ENCODE measurements around the gene PHKB.
"Not testable (repeated sequence)": the region's sequence is repeated elsewhere in the genome, so short reads cannot be mapped to it uniquely, and the experiment has no call there.

The PHKB gene

DNA sequence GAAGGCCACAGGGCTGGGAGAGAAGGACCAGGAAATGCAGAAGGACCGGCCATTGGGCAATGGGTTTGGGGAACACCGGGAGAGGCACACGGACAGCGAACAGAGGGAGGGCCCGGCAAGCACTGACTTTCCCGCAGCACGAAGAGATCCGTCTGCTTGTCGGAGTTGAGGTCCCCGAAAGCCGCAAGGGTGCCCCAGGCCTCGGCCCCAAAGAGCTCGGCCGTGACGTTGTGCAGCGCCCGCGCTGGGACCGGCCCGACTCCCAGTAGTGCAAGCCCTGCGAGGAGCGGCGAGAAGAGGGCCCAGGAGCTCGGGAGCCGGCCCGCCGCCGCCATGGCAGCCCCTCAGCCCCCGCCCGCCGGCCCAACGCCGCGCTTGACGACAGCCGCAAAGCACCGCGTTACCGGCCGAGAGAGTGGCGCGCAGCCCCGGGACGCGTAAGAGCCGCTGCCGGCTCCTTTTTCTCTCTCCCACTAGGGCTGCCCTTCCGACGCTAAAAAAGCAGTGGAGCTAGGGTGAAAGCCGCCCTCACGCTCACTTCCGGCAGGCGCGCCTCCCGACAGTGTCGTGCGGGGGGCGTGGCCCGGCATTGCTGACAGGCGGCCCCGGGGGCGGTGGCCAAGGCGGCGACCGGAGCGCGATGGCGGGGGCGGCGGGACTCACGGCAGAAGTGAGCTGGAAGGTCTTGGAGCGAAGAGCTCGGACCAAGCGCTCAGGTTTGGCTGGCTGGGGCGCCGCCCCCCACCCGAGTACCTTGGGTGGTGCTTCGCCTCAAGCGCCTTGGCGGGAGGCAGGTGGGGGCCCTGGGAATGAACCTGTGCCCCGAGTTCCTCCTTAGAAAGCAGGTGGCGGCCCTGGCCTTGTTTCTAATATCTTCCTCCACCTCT lies at the start of gene PHKB, which contains the start of gene ITFG1:
Gene PHKB (plus strand): TSS at position 621 of the 887 bp plus-strand sequence. CDS start 20 bp downstream, at position 641.
Gene ITFG1 (minus strand): TSS at position 353 of the 887 bp plus-strand sequence. CDS start 18 bp downstream, at position 335.
- DNase-seq, result peak; percentile 76 to 79

DNA sequence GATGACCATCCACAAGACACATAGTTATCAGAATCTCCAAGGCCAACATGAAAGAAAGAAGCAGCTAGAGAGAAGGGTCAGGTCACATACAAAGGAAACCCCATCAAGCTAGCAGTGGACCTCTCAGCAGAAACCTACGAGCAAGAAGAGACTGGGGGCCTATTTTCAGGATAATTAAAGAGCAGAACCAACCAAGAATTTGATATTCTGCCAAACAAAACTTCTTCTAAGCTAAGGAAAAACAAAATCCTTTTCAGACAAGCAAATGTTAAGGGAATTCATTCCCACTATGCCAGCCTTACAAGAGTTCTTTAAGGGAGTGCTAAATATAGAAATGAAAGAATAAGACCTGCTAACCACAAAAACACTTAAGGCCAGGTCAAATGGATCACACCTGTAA lies 48.1 kb upstream of the PHKB start:
- DNase-seq, result no peak

DNA sequence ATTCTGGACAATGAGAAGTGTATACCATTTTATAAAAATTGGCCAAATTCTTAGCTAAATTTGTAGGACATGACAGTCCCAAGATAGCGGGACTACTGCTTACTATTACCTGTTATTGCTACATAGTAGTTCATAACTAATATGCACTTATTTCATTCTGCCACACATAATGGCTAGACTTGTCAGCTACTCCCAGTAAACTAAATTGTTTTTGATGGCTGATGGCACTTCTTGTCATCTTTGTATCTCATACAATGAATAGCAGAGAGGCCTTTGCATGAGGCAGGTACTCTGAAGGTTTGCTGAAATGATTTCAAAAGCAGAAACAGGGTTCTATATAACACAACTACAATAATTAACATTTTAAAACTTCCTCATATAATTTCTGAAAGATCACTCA lies 44.3 kb upstream of the PHKB start:
- no peak for DNase-seq

DNA sequence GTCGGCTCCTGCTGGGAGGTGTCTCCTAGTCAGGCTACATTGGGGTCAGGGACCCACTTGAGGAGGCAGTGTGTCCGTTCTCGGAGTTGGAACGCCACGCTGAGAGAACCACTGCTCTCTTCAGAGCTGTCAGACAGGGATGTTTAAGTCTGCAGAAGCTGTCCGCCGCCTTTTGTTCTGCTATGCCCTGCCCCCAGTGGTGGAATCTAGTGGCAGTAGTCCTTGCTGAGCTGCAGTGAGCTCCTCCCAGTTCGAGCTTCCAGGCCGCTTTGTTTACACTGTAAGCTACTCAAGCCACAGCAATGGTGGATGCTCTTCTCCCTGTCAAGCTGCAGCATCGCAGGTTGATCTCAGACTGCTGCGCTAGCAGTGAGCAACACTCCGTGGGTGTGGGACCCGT lies 36.3 kb upstream of the PHKB start:
- no peak for DNase-seq

DNA sequence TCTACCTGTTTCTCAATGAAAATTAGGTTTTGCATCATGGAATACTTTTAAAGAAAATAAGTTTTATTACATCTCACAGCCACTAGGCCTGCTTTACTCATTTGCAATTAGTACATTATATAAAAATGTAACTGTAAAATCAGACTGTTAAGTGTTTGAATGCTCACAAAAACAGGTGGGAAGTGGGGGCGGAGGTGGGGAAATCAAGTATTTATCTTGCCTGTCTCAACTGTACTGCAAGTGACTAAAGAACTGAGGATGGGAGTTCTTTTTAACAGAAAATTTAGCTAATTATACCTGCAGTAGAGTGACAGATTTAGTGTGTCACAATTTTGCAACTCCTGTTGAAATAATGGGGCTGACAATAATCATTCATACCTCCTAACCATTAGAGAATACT lies 34.3 kb upstream of the PHKB start:
- no peak for DNase-seq

DNA sequence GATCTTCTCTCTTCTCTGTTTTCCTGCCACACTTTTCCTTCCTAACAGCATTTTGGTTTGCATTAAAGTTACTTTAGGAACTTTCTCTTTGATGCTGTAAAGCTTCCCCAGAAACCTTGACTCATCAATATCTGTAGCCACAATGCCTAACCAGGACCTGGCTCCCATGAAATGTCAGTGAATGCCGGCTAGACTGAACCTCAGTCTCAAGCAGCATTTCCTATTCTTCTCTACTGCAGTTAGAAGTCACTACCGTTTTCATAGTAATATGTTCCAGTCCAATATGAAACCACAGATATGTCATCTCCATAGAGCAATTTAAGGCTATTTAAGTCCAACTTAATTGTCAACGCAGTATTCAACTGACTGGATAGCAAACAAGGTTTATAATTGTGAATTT lies 29.2 kb upstream of the PHKB start:
- peak; percentile 15 to 16 for DNase-seq

DNA sequence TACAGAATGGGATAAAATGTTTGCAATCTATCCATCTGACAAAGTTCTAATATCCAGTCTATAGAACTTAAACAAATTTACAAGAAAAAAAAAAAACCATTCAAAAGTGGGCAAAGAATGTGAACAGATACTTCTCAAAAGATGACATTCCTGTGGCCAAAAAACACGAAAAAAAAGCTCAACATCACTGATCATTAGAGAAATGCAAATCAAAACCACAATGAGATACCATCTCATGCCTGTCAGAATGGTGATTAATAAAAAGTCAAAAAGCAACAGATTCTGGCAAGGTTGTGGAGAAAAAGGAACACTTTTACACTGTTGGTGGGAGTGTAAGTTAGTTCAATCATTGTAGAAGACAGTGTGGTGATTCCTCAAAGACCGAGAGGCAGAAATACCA lies 26.9 kb upstream of the PHKB start:
- not testable (repeated sequence) for DNase-seq

DNA sequence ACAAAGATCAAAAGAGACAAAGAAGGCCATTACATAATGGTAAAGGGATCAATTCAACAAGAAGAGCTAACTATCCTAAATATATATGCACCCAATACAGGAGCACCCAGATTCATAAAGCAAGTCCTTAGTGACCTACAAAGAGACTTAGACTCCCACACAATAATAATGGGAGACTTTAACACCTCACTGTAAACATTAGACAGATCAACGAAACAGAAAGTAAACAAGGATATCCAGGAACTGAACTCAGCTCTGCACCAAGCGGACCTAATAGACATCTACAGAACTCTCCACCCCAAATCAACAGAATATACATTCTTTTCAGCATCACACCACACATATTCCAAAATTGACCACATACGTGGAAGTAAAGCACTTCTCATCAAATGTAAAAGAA lies 21.1 kb upstream of the PHKB start:
- not testable (repeated sequence) for DNase-seq

DNA sequence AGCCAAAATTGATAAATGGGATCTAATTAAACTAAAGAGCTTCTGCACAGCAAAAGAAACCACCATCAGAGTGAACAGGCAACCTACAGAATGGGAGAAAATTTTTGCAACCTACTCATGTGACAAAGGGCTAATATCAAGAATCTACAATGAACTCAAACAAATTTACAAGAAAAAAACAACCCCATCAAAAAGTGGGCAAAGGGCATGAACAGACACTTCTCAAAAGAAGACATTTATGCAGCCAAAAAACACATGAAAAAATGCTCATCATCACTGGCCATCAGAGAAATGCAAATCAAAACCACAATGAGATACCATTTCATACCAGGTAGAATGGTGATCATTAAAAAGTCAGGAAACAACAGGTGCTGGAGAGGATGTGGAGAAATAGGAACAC lies 18.2 kb upstream of the PHKB start:
- not testable (repeated sequence) for DNase-seq

DNA sequence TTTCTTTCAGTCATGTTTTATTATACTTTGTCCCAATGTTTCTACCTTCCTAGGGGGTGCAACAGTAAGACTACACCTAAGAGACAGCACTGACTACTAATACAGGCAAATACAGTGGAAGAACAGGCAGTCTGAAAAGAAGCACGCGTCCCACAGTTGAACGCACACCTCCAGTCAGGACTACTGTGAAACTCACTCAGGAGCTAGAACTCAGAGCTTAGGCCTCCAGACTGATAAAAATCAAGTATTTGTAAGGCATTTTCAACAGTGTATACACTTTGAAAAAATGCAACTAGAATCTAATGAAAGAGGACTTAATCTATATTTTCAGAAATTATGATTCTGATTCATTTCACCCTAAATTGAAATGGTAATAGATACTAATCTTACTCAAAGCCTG lies 14.7 kb upstream of the PHKB start:
- DNase-seq, result no peak

DNA sequence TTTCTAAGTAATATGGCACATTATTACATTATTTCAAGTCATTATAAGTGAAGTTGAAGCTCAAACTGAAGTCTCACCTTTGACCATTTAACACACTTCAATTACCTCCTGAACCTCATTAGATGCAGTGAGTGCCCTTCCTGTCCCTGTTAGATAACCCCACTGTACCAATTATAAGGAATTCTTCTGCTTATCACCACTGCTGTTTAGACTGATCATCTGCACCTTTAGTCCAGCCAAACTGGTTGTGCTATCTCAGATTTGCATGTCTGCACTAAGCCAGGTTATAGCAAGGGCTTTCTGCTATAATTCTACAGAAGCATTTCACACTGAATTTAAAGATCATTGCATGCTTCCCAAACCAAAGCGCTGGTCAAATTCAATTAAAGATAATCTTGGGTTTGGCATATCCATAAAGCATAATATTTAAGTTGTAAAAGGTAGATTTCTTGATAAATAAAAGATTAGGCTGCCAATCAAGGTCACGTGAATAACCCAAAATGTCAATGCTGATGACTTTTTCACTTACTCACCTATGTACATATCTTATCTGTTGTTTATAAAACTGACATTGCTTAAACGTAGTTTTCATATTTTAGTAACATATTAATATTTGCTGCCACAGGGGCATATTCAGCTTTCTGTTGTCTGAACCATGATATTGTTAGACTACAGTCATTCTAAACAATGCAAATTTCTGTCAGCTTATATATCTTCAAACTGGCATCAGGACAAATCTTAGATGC lies 12.1 kb upstream of the PHKB start:
- no peak for DNase-seq

DNA sequence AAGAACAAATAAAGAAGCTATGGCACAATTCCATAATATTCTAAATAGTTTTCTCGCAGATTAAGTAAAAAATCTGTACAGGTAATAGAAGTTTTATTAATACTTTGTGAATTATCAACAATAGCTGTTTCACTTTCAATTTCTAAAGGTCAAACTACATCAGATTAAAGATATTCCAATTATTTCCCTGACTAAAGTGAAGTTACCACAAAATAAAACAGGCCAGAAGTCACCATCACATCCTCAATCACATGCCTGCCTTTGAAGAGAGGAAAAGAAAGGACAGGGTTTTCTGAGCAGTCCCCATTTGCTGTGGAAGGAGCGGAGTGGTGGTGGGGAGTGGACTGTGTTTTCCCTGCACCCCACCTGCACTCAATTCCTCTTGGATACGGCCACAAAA lies 11.3 kb upstream of the PHKB start:
- DNase-seq, result no peak

DNA sequence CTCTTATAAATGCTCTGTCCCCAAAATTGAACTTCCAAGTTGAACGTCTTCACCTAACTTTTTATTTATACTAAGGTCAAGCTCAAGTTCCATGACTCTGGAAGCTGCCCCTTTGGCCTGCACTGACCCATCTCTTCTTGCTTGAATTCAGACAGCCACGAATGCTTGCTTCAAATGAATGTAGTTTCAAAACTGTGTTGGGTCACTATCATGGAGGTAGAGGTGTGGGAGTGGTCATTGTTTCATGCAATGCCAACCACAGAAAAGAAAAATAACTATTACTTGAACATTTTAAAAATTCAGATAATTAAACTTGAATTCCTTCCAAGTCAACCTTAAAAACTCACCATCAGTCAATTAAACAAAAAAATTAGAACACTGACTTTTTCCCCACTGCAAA lies 2.8 kb upstream of the PHKB start:
- no peak for DNase-seq

DNA sequence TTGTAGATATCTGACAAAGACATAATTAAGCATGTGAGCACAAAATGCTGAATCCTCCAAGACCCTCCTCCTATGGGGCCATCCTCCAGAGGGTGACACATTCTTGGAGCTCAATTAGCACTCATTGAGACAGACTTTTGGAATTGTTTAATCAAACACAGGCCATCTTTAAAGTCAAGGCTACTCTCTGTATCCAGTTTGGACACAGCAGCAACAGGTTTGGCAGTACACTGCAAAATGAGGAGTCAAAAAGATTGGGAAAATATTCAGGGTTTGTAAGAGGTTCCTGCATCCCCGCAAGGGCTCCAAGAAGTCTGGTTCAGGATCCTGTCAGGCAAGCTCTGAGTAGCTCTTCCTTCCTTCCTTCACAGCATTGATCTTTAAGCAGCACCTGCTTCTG lies 1.5 kb upstream of the PHKB start:
- no peak for DNase-seq

DNA sequence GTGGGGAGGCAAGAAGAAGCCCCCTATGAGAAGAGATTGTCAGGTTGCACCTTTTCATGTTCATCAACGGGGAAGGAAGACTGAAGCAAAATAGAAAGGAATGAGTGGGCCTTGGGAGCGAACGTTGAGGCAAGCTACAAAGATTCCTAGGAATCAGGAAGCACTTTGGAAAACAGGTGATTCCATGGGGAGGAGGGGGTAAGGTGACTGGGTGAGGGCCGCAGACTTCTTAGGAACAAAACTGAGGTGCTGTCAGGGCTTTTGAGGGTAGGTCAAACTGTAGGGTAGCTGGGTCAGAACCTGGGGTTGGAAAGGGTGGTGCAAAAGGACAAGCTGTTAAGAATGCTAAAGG lies 796 bp upstream of the PHKB start:
- no peak for DNase-seq

DNA sequence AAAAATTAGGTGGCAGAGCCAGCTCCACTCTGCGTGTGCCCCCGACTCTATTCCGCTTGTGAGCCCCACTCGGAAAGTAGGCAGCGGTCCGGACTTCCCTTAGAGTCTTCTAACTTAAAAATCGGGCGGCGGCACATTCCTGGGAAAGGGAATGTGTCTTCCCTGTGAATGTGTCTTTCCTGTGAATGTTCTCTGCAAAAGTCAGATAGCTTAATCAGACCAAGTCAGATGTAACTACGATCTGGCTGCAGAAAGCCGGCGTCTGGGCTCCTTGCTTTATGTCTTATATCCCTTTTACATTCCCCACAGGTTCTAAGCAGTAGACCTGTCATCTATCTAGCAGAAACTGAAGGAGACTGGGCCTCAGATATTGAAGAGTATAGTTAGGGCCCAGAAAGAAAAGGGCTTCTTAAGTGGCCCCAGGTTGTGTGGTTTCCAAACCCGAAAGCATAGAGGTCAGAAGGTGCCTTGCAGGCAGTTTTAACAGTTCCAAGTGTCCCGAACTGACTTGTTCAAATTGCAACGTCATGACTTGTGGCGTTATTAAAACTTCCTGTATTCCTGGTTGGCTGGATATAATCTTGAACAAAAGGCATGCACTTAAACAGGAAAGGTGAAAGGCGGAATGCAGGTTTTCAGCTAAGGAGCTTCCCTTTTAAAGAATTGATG lies 601 bp downstream of the PHKB start:
- no peak for DNase-seq

DNA sequence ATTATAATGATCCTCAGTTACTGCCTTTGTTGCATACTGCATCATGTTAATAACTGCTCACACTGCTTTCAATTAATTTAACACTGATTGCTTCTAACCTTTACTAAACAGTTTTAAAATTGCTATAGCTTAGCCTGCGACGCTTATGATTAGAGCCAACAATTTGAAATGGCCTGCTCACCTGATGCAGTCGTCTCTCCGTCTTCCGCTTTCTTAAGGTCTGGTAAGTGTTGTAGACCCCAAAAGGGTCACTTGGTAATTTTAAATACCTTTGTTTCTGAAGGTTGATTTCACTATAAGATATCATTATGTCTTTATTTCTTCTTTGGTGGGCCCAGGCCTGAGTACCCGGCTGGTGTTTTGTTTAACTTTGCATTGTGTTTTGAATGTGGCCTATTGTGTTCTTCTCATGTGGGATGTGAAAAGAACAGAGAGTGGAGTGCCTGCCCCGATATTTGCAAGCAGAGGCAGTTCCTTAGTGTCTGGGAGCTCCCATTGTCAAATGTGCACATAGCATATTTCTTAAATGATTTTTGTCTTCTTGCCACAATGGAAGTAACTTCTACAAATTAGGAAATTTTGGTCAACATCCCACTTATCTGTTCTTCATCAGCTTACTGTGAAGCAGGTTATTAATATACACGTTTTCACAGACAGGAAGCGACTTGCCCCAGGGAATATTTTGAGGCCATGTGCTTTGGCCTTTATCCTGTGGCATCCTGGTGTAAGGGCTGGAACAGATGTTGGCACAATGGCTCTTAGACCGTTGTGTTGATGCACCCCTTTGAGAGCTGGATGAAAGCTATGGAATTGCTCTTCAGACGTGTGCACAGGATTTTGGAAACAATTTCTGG lies 2.9 kb downstream of the PHKB start:
- DNase-seq, result no peak

DNA sequence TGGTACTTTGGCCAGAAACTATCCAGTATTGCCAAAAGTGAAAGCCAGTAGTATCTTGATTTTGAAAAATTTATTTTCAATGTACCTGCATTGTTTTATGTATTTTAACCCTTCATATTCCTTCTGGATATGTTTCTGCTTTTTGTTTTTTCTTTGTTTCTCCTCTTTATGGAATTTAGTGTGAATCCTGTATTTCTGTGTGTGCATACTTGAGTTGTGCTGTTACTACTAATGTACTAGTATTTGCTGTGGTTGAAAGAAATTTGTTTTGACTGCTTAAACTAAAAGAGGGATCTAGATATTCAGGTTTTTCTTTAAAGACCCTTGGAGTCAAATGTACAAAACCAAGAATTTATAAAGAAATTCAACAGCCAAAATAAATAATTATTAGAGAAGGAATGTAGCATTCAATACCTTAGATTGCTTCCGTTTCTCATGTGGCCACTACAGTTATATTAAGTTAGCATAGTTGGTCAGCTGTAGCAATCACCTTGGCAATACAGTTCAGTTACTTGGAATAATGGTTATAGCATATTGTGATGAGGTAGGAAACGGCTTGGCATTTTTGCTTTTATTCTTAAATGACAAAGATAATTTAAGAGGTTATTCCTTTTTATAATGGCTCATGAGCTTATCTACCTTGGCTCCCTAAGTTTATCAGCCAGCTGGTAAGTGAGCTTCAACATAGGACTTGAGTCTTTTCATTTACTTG lies 4.9 kb downstream of the PHKB start:
- DNase-seq, result no peak

DNA sequence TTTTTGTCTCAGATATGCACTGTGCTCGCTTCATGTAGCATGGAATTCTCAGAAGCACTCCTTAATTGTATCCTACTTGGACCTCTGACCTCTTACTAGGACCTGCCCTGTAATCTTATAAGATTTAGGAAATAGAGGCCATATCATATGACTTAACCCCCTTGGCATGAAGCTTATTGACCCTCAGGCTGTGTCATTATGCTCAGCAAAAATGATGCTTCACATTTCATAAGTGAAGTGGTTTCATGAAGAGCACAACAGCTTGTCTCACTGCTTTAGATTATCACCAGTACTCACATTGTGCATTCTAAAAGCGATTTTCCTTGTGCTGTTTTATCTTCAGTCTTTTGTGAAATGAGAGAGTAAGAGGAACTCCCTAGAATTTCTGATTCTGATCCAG lies 6.4 kb downstream of the PHKB start:
- DNase-seq, result no peak

DNA sequence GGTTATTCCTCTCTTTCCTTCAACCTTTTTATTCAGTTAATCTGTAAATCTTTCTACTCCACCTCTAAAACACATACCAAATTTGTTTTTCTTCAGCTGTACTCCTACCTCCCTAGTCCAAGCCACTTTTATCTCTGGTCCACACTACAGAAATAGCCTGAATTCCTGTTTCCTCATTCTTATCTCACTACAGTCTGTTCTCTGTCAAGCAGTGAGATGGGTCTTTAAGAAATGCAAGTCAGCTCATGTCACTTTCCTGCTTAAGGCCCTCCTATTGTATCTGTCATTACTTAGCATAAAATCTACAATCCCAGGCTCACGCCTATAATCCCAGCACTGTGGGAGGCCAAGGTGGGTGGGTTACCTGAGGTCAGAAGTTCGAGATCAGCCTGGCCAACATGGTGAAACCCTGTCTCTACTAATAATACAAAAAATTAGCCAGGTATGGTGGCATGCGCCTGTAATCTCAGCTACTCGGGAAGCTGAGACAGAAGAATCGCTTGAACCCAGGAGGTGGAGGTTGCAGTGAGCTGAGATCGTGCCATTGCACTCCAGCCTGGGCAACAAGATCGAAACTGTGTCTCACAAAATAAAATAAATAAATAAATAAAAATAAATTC lies 7.0 kb downstream of the PHKB start:
- not testable (repeated sequence) for DNase-seq

DNA sequence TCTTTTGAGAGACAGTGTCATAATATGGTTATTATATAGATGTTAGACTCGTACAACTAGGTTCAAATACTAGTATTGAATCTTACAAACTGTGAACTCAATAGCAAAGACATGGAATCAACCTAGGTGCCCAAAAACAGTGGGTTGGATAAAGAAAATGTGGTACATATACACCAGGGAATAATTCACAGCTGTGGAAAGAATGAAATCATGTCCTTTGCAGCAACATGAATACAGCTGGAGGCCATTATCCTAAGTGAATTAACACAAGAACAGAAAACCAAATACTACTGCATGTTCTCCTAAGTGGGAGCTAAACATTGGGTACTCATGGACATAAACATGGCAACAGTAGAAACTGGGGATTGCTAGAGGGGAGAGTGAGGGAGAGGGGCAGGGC lies 8.1 kb downstream of the PHKB start:
- DNase-seq, result no peak

DNA sequence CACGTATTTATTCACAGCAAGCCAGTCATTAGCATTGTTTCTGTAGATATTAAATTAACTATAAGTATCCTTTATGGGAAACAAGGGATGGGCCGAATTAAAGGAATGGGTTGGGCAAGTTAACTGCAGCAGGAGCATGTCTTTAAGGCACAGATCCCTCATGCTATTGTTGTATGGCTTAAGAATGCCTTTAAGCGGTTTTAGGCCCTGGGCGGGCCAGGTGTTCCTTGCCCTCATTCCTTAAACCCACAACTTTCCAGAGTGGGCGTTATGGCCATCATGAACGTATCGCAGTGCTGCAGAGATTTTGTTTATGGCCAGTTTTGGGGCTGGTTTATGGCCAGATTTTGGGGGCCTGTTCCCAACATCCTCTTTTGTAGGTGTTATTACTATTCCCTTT lies 9.1 kb downstream of the PHKB start:
- DNase-seq, result no peak
